DMS79 treated with DMSO at 0.1 percent for 48 hours (cell line): Measurements from ENCODE around the gene EIF2B4.
"Not testable (repeated sequence)": the region's sequence is repeated elsewhere in the genome, so short reads cannot be mapped to it uniquely, and the experiment has no call there.

Experiments used
- DNase-seq: peaks from one replicate; lab custom pipeline; 2025; lab: John Stamatoyannopoulos, UW

EIF2B4 gene

DNA sequence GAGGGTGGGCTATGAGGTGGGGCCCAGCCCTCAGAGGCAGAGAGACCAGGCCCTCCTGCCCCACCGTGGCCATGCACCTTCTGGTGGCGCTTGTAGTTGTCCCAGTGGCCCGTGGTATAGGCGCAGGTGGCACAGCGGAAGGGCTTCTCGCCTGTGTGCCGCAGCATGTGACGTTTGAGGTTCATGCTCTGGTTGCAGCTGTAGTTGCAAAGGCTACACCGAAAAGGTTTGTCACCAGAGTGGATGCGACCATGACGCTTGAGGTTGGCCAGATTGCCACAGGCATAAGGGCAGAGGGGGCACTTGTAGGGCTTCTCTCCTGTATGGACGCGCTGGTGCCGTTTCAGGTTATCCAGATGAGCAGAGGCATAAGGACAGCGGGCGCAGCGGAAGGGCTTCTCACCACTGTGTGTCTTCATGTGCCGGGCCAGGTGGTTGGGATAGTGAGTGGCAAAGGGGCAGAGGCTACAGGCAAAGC is 7.5 kb upstream of the EIF2B4 start:
- no peak for DNase-seq

DNA sequence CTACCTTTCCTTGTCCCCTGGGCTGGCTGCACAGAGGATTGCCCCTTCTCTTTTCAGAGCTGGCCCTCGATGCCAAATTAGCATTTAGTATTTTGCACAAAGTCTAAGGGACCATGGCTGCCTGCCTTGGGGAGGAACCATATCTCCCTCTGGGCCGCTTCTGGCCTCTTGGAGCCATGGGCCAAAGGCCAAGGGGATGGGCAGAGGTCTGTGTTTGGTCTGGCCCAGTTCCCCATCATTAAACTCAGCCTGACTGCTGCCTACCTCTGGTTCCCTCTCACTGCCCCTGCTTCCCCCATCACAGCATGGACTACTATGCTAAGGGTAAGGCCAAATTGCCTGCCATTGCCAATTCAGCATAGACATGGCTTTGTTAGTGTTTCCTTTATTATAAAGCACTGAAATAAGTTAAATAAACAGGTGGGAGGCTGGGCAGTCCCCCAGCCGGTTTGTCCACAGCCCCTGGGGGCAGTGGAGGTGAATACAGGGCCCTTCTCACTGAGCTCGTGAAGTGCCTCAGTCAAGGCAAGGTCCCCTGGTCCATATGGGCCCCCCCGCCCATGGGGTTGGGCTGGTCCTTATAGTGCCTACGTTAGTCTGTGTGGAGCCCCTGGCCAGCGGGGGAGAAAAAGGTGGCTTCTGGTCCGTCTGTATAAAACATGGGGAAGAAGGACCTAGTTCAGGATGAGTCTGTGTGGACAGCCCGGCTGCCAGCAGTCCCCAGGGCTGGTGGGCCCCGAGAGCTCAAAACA is 6.9 kb upstream of the EIF2B4 start:
- no peak for DNase-seq

DNA sequence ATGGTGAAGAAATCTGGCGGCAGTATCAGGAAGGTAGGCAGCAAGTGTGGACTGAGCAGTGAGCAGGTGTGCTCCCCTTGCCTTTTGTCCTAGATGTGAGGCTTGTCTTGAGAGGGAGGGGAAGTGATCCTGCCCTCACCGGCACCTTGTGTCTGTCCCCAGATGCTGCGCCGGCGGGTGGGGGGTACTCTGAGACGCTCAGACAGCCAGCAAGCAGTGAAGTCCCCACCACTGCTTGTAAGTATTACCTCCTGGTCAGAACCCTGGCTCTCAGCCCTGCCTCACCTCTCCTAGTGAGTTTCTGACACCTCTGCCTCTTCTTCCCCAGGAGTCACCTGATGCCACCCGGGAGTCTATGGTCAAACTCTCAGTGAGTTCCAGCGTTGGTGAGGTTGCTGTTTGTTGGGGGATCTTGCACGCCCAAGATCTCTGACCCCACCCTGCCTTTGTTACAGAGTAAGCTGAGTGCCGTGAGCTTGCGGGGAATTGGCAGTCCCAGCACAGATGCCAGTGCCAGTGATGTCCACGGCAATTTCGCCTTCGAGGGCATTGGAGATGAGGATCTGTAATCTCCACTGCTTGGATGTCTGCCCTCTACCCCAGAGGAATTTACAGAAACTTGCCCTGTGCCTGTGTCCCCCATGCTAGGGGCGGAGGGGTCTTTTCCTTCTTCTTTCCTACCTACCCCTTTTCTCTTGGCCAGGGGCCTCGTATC is 6.2 kb upstream of the EIF2B4 start:
- DNase-seq, result no peak

DNA sequence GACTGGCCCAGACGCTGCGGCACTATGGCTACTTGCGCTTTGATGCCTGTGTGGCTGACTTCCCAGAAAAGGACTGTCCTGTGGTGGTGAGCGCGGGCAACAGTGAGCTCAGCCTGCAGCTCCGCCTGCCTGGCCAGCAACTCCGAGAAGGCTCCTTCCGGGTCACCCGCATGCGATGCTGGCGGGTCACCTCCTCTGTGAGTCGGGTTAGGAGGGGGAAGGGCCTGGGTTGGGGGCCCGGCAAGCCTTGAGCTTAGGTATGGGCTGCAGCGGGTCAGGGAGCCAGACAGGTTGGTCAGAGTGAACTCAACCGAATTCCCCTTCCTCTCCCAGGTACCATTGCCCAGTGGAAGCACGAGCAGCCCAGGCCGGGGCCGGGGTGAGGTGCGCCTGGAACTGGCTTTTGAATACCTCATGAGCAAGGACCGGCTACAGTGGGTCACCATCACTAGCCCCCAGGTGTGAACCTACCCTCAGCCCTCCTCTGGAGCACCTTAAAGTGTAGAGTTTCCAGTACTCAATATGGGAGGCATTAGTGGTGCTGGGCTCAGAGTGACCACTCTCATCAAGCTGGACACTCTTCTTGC is 5.5 kb upstream of the EIF2B4 start:
- no peak for DNase-seq

DNA sequence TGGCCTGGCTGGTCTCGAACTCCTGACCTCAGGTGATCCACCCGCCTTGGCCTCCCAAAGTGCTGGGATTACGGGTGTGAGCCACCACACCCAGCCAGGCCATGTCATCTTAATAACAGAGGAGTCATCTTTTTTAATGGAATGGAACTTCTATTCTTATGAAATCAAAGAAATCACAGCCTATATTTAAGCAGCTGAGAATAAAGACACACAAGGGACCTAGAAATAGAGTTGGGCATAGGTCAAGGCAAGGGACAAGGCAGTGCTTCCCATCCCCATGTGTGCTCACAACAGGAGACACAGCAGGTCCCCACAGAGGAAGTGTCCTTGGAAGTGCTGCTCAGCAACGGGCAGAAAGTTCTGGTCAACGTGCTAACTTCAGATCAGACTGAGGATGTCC is 3.4 kb upstream of the EIF2B4 start:
- DNase-seq, result no peak

DNA sequence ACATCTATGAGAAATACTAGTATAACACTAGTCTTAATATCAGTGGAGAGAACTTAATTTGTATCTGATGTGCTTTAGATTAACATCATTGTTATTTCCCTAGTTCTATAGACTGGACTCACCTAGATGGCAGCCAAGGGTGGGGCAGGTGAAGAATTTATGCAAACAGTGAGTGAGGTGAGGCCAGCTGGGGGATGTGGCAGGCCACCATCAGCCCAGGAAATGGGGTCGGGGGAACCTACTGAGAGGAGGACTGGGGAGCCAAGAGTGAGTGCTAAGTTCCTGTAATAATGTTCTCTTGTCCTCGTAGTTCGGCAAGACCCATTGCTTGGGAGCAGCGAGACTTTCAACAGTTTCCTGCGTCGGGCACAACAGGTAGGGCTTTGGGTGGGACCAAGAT is 2.8 kb upstream of the EIF2B4 start:
- DNase-seq, result no peak

DNA sequence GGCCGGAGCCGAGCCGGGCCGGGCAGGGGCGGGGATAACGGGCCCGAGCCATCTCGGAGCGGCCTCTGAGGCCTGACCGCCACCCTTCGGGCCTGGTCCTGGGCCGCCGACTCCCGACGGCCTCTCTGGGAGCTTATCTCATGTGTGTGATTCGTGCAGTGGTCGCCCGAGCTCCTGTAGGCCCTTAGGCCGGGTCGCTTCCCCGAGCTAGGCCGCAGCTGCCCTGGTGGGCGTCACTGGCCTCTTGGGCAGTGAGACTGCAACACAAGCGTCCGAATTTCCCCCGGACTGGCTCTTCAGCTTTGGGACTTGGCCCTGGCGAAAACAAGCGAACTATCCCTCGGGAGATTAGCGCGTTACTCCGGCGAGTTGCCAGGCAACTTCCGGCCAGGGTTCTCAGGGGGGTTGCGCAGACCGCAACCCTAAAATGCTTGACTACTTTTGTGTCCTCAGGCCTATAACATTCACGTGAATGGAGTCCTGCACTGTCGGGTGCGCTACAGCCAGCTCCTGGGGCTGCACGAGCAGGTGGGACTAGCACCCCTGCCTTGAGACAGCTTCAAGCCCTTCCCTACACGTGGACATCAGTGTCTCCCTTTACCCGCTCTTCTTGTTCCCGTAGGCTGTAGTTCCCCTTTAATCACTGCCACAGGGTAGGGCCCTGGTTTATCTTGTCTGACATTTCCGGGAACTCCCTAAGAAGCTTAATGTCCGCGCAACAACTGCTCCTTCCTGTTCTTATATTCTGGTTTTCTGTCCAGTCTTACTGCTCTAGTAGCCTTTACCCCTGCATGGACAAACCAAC is 880 bp upstream of the EIF2B4 start:
- peak; percentile 17 for DNase-seq

DNA sequence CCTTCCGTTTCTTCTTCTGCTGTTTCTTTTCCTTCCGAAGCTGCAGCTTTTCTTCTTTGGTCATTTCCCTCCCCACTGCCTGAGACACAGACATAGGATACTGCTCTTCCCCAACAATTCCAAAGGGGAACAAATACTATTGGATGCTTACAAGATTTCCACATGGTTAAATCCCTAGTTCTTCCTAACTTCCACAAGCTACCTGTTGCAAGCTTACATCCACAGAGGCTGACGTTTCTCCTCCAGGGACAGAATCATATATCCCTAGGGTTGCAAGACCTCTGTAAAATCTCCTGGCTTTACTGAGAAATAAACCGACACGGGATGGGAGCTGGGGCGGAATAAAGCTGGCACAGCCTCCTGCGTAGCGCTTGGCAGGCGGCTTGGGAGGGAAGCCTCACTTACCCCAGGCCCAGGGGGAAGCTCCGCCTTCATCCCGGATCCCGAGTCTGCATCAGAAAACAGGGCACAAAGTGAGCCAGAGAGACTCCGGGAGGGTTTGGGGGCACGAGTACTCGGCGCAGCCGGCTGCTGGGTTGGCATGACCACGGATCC is 590 bp downstream of the EIF2B4 start:
- peak; percentile 37 for DNase-seq

DNA sequence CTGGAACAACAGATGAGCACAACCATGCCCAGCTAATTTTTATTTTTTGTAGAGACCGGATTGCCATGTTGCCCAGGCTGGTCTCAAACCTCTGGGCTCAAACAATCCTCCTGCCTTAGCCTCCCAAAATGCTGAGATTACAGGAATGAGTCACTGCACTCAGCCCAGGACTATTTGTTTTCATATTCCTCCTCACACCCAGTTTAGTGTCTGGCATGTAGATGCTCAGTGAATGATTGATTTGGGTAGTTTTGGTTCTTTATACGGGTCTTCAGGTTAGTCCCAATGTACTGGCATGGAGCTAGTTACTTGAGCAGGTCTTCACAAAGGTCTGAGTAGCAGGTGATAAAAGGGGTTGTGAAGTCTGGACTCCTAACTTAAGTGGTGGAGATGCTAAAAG is 6.2 kb downstream of the EIF2B4 start:
- DNase-seq, result no peak

DNA sequence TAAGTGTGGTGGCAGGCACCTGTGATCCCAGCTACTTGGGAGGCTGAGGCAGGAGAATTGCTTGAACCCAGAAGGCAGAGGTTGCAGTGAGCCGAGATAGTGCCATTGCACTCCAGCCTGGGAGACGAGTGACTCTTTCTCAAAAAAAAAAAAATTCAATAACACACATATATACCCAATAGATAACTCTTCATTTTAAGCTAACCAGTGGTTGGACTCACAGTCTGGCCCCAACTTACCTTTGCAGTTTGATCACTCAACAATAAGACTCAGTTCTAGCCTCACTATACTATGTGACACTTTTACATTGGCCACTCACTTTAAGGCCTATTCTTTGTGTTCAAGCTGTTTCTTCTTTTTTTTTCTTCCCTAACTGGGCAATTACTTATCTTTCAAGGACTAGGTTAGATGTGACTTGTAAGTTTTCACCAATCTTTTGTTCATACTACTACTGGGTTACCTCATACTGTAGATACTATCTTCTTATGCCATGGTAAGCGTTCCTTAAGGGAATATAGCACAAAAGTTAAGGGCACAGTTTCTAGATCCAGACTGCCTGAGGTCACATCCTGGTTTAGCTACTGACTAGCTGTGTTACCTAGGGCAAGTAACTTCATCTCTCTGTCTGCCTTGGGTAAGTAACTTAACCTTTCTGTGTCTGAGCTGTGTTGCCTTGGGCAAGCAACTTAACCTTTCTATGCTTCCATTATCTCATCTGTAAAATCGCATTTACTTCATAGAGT is 7.3 kb downstream of the EIF2B4 start:
- no peak for DNase-seq

DNA sequence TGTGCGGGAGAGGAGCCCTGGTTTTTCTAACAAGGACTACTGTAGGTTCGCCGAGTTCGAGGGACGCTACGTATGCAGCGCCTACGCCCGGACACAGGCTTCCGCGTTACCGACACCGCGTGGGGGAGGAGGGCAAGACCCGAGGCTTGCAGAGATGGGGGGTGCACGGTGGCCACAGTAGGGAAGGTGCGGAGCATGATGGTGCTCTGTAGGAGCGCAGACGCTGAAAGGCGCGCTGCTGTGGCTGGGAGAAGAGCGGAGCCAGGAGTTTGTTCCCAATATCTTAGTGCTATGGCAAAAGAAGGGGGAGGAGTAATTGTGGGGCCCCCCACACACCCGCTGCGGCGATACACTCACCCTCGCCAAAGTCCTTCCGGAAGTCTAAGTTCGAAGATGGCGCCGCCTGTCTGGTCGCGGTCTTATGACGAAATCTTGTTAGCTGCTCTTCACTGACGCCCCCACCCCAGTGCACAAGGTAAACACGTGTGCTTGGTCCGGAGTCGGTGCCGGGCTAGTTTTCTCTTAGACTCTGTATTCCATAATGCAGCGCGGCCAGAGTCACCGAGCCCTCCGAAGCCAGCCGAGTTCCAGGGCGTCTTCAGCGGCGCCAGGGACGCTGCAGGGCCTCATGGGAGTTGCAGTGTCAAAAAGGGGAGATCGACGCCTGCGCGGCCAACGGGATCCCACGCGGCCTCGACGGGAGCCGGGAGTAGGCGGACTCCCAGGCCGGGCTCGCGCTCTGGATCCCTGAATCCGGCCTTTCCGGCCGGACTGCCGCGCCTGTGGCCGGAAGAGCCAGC is 13.6 kb downstream of the EIF2B4 start, which contains the start of gene GTF3C2:
Gene GTF3C2, minus strand, starts transcription at position 383 of the 800 bp plus-strand sequence. CDS start 13,210 bp downstream, outside the sequence.
- DNase-seq, result peak; percentile 94

DNA sequence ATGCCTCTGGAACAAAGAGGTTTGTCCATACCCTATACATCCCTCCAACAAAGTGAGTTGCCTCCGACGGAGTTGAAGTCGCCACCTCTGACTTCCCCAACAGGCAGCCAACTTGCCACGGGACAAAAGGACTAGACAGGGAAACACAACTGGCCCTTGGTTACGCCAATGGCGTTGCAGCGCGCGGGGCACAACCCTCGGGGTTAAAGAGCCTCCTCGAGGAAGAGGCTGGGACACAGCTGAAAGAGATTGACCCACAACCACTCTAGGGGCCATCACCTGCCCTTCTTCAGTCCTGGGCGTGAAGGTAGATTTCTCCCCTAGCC is 14.1 kb downstream of the EIF2B4 start:
- DNase-seq, result peak; percentile 64

DNA sequence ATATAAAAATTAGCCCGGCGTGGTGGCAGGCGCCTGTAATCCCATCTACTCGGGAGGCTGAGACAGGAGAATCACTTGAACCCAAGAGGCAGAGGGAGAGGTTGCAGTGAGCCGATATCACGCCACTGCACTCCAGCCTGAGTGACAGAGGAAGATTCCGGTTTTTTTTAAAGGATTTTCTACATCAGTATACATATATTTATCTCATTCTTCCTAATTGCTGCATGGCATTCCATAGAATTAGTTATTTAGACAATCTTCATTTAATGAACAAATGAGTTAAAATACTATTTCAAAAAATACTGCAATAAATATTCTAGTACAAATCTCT is 15.6 kb downstream of the EIF2B4 start:
- no peak for DNase-seq

DNA sequence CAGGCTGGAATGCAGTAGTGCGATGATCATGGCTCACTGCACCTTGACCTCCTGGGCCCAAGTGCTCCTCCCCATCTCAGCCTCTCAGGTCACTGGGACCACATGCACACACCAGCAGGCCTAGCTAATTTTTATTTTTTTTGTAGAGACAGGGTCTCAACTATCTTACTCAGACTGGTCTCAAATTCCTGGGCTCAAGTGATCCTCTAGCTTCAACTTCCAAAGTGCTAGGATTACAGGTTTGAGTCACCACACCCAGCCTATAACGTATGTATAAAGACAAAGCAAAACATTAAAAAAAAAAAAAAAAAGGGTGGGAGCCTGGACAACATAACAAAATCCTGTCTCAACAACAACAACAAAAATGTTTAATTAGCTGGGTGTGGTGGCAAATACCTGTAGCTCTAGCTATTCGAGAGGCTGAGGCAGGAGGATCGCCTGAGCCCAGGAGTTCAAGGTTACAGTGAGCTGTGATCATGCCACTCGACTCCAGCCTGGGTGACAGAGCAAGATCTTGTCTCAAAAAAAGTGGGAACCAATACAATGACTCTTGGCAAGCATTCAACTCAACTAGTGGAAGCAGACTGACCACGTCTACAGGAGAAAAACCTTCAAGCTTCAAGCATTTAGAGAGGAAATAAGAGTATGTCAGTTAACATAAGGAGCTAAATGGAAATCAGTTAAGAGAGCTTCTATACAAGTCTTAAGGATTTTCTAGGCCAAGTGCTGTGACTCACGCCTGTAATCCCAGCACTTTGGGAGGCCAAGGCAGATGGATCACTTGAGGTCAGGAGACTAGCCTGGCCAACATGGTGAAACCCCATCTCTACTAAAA is 16.2 kb downstream of the EIF2B4 start:
- DNase-seq, result no peak

DNA sequence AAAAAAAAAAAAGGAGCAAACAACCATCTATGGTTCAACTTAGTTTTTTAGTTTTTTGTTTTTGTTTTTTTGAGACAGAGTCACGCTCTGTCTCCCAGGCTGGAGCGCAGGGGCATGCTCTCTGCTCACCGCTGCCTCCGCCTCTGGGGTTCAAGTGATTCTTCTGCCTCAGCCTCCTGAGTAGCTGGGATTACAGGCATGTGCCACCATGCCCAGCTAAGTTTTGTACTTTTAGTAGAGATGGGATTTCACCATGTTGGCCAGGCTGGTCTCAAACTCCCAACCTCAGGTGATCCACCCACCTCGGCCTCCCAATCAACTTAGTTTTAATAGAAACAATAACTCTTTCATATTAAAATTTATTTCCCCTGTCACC is 16.8 kb downstream of the EIF2B4 start:
- DNase-seq, result not testable (repeated sequence)

DNA sequence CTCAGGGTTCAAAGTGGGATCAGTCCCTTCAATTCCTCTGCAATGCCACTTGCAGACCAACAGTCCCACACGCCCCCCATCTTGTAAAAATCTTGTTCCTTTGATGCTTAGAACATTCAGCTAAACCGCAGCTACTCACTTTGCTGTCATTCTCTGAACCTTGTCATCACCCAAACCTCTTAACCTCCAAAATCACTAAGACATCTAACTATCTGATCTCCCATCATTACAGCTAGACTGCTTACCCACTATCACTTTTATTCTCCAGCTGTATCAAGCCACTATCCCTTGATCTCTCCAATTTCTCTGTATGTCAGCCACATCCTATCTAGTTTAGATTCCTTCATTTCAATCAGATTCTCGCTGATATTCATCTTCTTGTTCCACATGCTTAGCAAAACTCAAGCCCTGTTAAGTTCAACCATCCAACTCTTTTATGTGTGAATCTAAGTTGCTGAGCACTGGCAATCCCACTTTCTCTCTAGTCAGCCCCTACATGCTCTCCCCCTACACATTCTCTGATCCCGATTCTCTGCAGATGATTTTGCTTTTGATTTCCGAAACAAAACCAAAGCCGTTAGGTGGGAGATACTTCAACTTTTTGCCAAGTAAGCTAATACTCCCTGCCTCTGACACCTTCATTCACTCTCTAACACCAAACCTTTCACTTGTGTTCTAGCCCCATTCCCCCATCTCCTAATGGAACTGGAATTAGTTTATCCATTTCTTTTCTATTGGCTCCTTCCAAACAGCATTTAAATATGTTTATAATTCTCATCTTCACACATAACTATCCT is 18.1 kb downstream of the EIF2B4 start:
- DNase-seq, result no peak

DNA sequence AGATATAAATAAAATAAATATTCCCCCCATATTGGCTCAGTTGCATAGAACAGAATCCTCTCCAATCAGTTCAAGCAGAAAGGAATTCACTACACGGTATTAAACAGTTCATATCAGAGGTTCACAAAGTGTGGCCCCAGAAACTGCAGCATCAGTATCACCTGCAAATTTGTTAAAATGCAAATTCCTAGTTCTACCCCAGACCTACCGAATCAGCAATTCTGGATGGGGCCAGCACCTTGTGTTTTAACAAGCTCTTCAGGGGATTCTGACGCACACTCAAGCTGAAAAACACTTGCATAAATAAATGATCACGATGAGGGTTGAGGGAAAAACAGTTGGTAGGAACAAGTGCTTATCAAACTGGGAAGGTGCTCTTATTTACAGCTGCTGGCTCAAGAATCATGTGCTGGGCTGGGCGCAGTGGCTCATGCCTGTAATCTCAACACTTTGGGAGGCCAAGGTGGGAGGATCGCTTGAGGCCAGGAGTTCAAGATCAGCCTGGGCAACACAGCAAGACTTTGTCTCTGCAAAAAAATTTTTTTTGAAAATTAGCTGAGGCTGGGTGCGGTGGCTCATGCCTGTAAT is 19.9 kb downstream of the EIF2B4 start:
- DNase-seq, result no peak

DNA sequence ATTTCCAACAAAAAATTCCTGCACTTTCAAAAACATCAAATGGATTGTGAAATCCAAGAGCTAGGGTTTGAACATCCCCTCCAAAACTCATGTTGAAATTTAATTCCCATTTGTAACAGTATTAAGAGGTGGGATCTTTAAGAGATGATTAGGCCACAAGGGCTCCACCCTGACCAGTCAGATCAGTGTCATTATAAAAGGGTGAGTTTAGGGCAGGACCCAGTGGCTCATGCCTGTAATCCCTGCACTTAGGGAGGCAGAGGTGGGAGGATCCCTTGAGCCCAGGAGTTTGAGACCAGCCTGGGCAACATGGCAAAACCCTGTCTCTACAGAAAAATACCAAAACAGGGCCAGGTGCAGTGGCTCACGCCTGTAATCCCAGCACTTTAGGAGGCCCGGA is 22.5 kb downstream of the EIF2B4 start:
- no peak for DNase-seq

DNA sequence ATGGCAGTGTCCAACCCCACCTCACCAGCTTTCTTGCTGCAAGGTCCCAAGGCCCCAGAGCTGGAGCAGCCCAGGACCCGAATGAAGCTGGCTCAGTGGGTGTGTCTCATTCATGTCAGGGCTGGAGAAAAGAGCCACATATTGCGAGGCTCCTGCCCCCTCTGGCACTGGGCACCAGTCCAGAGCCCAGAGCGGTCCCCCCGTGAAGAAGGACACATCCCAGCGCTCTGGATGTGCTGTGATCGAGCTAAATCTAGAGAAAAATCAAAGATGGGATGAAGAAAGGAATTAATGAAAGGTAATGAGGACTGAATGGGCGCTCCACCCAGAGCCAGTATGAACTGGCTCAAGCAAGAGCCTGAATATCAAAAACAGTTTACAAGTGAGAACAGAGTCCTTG is 34.0 kb downstream of the EIF2B4 start:
- no peak for DNase-seq
